NCI-H2227 treated with DMSO at 0.1 percent for 48 hours (cell line): ENCODE data around the gene MUTYH.
"Not testable (repeated sequence)": the region's sequence is repeated elsewhere in the genome, so short reads cannot be mapped to it uniquely, and the experiment has no call there.

Source experiments
- DNase-seq: peaks from one replicate; lab custom pipeline; 2025; lab: John Stamatoyannopoulos, UW

MUTYH gene

GRCh38 chr1:45339789-45340558, at the start of gene MUTYH, which contains the start of gene TOE1:
Gene MUTYH, minus strand, starts transcription at chr1:45340440. Its CDS starts 5,935 bp downstream, at chr1:45334505.
Gene TOE1, plus strand, starts transcription at chr1:45340170. Its CDS starts 83 bp downstream, at chr1:45340253.
- peak; percentile 97 for DNase-seq

DNA sequence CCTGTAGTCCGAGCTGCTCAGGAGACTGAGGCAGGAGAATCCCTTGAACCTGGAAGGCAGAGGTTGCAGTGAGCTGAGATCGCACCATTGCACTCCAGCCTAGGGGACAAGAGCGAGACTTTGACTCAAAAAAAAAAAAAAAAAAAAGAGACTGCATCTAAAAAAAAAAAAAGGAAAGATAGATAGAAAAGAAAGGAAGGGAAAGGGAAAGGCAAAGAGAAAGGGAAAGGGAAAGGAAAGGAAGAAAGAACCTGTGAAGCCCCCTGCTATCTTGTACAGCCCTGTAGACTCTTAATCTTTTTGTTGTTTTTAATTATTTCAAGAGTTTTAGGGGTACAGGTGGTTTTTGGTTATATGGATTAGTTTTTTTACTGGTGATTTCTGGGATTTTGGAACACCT, 46.0 kb upstream of the MUTYH start:
- no peak for DNase-seq

- DNase-seq = no peak
These were observed 45.1 kb upstream of the MUTYH start for GRCh38 chr1:45385302-45385701.

GRCh38 chr1:45384213-45384612, 44.0 kb upstream of the MUTYH start:
- not testable (repeated sequence) for DNase-seq

DNA sequence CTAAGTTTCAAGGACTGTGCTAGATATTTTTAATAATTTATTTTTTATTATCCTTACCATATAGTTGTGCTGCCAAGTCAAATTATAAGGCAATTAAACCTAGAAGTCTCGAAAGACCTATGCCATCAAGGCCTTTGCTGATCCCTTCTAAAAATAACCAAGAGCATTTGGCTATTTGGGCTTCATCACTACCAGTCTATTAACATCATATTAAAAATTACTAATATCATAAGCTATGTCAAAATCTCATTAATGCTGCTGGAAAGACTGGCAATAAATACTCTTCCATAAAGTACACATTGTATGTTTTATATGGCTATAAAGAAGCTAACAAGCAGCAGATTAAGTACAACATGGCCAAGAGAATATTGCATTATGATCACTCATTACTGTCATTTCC, 43.0 kb upstream of the MUTYH start:
- DNase-seq = no peak

GRCh38 chr1:45381243-45381642, 41.0 kb upstream of the MUTYH start:
- no peak for DNase-seq

DNA sequence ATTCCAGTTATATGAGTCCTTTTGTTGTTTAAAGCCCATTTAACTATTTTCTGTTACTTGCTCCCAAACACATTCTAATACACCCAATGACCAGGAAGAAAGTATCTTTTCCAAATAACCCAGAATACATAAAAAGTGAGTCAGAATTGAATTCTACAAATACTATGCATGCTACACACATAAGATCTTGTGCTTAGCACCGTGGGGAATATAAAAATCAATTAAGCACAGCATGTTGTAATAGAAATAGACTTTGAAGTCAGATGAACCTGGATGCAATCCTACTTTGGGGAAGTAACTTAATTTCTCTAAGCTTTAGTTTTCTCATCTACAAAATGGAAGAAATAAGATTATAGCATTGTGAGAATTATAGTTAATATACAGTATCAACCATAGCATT, 40.5 kb upstream of the MUTYH start:
- no peak for DNase-seq

DNA sequence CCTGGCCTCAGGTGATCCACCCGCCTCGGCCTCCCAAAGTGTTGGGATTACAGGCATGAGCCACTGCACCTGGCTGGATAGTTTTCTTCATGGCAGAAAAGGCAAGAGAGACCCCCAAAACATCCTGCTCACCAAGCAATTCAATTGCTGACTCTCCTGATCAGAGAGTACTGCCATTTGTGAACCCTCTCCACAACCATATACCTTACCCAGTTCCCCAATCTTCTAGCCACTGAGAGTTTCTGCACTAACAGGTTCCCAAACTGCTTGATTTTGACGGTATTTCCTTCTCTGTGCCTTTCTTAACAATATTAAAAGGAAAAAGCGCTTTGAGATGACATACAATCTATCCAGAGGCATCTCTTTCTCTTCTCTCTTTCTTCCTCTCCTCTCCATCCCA, 39.9 kb upstream of the MUTYH start:
- no peak for DNase-seq

DNA sequence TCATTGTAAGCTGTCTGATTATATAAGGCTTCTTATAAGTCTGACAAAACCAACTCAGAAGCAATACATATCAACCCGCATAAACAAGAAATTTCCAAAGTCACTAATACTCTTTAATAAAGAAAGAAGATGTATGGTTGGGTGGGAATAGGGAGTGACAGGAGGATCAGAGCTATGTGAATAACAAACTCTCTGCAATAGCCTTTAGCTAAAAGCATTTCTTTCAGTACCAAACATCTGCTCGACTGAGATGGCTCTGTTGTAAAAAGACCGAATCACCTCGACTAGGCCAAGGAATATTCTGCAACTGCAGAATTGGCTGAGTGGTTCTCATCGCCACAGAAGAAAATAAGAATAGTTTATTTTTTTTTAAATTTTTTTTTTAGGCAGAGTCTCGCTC, 39.3 kb upstream of the MUTYH start:
- no peak for DNase-seq

- no peak for DNase-seq
These were observed 37.9 kb upstream of the MUTYH start for GRCh38 chr1:45378184-45378583.

GRCh38 chr1:45375104-45376090, 35.2 kb upstream of the MUTYH start:
- no peak for DNase-seq

GRCh38 chr1:45373573-45373972, 33.3 kb upstream of the MUTYH start:
- no peak for DNase-seq

DNA sequence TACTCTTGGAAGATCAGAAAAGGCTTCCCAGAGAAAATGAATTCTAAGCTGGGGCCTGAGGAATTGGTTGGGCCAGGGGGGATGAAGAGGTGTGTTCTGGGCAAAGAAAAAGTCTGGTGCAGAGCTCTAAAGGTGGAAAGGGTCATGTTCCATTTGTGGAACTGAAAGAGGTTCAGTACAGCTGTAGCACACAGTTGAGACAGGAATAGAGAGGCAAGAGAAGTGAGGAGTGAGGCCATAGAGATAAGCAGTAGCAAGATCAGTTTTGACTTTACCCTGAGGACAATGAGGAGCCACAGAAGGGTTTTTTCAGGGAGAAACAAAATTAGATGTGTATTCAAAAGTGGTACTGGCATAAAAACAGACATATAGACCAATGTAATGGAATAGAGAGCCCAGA, 30.3 kb upstream of the MUTYH start:
- no peak for DNase-seq

- no peak for DNase-seq
These were observed 24.8 kb upstream of the MUTYH start for GRCh38 chr1:45365051-45365450.

GRCh38 chr1:45364294-45364693, 24.1 kb upstream of the MUTYH start:
- no peak for DNase-seq

DNA sequence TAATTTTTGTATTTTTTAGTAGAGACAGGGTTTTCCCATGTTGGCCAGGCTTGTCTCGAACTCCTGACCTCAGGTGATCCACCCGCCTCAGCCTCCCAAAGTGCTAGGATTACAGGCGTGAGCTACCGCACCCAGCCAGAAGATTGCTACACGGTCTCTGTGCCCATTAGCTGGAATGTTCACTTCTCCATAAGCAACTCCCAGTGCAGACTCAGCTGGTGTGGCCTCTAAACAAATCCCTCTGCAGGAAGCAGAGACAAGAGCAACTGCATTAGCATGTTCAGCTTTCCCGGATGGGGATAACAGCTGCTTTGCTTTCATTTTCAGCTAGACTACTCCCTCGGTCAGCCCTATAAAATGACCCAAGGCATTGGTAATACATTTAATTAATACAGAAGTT, 20.7 kb upstream of the MUTYH start:
- peak; percentile 39 for DNase-seq

DNA sequence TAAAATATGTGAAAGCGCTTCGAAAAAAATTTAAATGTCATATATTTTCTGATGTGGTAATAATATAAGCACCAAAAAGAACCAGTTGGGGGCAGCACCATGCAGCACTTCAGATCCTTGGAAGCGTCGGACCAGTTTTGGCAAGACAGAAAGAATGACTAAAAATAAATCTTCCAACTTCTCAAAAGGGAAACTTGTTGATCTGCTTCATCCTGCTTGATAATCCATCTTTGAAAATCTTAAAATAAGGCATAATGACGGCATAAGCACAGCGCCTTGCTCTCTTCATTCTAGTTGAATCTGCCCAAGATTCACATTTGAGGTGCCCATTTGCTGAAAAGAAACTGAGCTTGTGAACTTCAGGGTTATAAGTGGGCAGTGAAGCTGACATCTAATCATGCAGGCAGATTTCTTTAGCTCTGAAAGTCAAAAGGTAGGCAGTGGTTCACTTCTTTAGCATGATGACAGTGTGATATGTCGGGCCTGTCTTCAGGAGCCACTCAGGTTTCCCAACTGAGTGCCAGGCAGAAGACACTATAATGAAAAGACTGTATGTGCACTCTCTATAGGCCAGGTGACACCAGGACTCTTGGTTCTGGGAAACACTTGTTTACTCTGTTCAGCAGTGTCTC, 19.8 kb upstream of the MUTYH start:
- DNase-seq = peak; percentile 33

GRCh38 chr1:45356186-45356585, 15.9 kb upstream of the MUTYH start:
- no peak for DNase-seq

- DNase-seq = no peak
These were observed 15.4 kb upstream of the MUTYH start for GRCh38 chr1:45355683-45356082.

DNA sequence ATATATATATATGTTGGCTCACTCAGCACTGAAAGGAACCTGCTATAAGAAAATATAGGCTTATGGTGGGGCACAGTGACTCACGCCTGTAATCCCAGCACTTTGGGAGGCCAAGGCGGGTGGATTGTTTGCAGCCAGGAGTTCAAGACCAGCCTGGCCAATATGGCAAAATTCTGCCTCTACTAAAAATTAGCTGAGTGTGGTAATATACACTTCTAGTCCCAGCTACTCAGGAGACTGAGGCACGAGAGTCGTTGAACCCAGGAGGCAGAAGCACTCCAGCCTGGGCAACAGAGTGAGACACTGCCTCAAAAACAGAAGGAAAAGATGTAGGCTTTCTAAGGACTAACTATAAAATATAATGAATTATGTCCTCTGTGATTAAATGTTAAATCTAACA, 14.6 kb upstream of the MUTYH start:
- DNase-seq = no peak

GRCh38 chr1:45353685-45354084, 13.4 kb upstream of the MUTYH start:
- no peak for DNase-seq

DNA sequence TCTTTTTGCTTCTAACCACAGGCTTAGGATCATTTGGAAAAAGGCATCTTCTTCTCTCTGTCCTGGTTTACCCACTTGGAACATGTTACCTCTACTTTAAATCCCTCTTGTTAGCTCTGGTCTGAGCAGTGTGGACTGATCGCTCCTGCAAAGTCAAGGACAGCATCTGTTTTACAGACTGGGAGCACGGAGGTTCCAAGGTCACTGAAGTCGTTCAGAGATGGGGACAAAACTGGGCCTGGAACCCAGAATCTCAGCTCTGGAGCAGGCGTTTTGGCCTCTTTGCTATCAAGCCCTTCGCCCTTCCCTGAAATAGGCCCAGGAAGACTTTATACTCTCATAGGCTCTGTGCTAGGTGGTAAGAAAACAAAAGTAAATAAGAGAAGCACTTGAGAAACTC, 11.3 kb upstream of the MUTYH start:
- no peak for DNase-seq
